ENCODE measurements around the gene TSTD1. TPM values are rescaled to one million over a fixed set of nuclear protein-coding genes. Genes with fewer than 3 reads are reported as not detected.

TSTD1 gene
- total and polyA plus RNA-seq, 2 of the 8 experiments (the other 6 are each of a cell fraction or from before 2014, with no cell fraction given) = 60.9 to 314 TPM

- TF ChIP-seq, protein P1, sequence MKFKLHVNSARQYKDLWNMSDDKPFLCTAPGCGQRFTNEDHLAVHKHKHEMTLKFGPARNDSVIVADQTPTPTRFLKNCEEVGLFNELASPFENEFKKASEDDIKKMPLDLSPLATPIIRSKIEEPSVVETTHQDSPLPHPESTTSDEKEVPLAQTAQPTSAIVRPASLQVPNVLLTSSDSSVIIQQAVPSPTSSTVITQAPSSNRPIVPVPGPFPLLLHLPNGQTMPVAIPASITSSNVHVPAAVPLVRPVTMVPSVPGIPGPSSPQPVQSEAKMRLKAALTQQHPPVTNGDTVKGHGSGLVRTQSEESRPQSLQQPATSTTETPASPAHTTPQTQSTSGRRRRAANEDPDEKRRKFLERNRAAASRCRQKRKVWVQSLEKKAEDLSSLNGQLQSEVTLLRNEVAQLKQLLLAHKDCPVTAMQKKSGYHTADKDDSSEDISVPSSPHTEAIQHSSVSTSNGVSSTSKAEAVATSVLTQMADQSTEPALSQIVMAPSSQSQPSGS (IDR thresholded peaks at IDR 0.05; ENCODE audit: low read length) = no peak
- TF ChIP-seq SAP30 (IDR thresholded peaks at IDR 0.05; ENCODE audit: insufficient read depth, insufficient replicate concordance, low read length) (peak; percentile 58), BACH1 (IDR thresholded peaks at IDR 0.05; ENCODE audit: low read length) (no peak), KDM1A (IDR thresholded peaks at IDR 0.05; ENCODE audit: borderline replicate concordance, low read length) (no peak), JUN (IDR thresholded peaks at IDR 0.05; ENCODE audit: low read depth, low read length) (no peak), TBP (IDR thresholded peaks at IDR 0.05; ENCODE audit: low read depth, low read length) (0 out of 2 replicates have a peak, but pooled peaks have one; percentile 13), POU5F1 (IDR thresholded peaks at IDR 0.05; ENCODE audit: low read depth, low read length) (no peak), KDM5A (IDR thresholded peaks at IDR 0.05; ENCODE audit: low read length) (no peak), JUND (IDR thresholded peaks at IDR 0.05; ENCODE audit: low read length) (no peak), E2F6 (IDR thresholded peaks at IDR 0.05) (peak; percentile 93), NANOG (IDR thresholded peaks at IDR 0.05; ENCODE audit: insufficient read depth, low read depth, low read length, poor library complexity, severe bottlenecking) (no peak), CTBP2 (IDR thresholded peaks at IDR 0.05; ENCODE audit: borderline replicate concordance, insufficient read depth, insufficient read length, low read length) (peak; percentile 38), ATF3 (IDR thresholded peaks at IDR 0.05; ENCODE audit: insufficient read depth, low read depth, low read length) (no peak), YY1 (IDR thresholded peaks at IDR 0.05; ENCODE audit: low read depth, low read length) (peak; percentile 73), SIRT6 (IDR thresholded peaks at IDR 0.05; ENCODE audit: low read length) (no peak), POLR2AphosphoS5 (IDR thresholded peaks at IDR 0.05; ENCODE audit: low read depth, low read length) (no peak; the same call in 1 of the 2 replicates), HDAC2 (IDR thresholded peaks at IDR 0.05; ENCODE audit: borderline replicate concordance in 1 of 2, low read depth in 2 of 2, low read length in 2 of 2) (0 out of 4 replicates have a peak, but pooled peaks of 1 of the 2 experiments have one; percentile 71), SP1 (IDR thresholded peaks at IDR 0.05; ENCODE audit: low read depth, low read length) (no peak), SUZ12 (IDR thresholded peaks at IDR 0.05; ENCODE audit: low read length) (no peak), BCL11A (IDR thresholded peaks at IDR 0.05; ENCODE audit: low read depth in 2 of 2, low read length in 2 of 2) (no peak), EP300 (IDR thresholded peaks at IDR 0.05; ENCODE audit: borderline replicate concordance in 1 of 2, low read depth in 2 of 2, low read length in 2 of 2) (no peak)
These were observed at the start of gene TSTD1 (continued) for GRCh38 chr1:161038523-161039153.

Measured in H1 (cell line).